RWPE1 (cell line): ENCODE results near the gene LRMDA.

Experiments
- CTCF ChIA-PET: fragments of 350-600 bp; sonication (Branson Sonifier 250); formaldehyde crosslinking; extraction: SDS; loops from one replicate; lab custom pipeline; 2021; lab: Yijun Ruan, JAX
- POLR2A ChIA-PET: fragments of 400-600 bp; formaldehyde crosslinking; extraction: SDS; loops from one replicate; lab custom pipeline; 2020; ENCODE audit warnings: antibody characterized with exemption; ENCODE audit not compliant: low non-redundant PET; lab: Yijun Ruan, JAX
- DNase-seq: peaks from one replicate; pipeline ENCODE4 v3.0.0; 2012; ENCODE audit warnings: low spot score
- H3K27ac ChIP-seq: fragments of 450-650 bp; 2 replicates; pipeline ENCODE4 v1.5.1; 2017
- CTCF ChIP-seq: fragments of 450-650 bp; conservative IDR thresholded peaks from 2 replicates; pipeline ENCODE4 v1.5.1; 2017; ENCODE audit warnings: low read depth, mild to moderate bottlenecking

Gene LRMDA

DNA sequence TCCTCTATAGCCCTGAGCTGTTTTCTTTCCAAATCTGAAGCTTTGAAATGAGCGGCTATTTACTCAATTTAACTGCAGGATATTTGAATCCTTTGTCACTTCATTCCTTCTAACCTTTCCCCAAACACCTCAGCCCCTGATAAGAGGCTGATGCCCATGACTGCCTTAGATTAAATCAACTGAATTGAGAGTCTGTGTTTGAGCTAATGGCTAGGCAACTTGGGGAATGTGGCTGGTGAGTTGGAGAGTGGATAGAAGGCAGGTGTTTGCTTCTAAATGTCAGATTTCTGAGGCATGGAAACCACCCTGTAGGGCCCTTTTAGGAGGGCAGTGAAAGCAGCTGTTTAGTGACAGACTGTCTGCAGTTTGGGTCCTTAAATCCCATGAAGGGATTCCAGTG, 759.9 kb downstream of the LRMDA start:
- DNase-seq = no peak
- ChIA-PET POLR2A (no interaction called here), CTCF (no interaction called here)

GRCh38 chr10:76192151-76192550, 760.7 kb downstream of the LRMDA start:
- H3K27ac ChIP-seq = no peak overlapping the region
- DNase-seq = no peak
- POLR2A ChIA-PET = no interaction called here
- CTCF ChIA-PET = no interaction called here
- no peak for TF ChIP-seq CTCF

More for the DNA sequence above, 759.9 kb downstream of the LRMDA start:
- TF ChIP-seq CTCF = no peak
- no peak overlapping the region for H3K27ac ChIP-seq

DNA sequence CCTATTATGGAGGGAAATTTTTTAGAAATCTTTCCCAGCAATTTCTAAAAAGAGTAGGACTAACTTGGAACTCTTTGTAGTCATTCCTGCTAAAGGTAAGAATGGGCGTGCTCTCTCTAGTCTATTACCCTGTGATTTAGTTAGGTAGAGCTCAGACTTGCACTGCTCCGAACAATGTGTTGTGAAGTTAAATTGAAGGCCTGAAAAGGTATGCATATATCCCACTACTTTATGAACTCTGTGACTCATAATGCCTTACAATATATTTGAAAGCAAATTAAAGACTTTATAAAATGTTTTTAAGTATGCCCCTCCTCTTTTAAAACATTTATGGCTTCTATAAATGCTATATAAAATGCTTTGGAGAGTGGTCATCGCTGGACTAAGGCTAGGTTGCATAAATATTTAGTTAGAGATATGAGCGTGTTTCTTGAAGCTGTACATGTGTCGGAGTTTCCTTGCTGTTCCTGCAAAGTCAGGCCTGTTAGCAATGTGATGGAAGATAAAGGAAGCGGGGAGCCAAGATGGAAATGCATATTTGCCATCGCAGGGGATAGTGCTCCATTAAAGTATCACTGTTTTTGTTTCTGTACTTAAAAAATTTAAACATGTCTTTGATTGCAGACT, 761.4 kb downstream of the LRMDA start:
- POLR2A ChIA-PET = no interaction called here
- CTCF ChIA-PET = no interaction called here
- H3K27ac ChIP-seq = no peak overlapping the region
- no peak for DNase-seq
- TF ChIP-seq CTCF = no peak

DNA sequence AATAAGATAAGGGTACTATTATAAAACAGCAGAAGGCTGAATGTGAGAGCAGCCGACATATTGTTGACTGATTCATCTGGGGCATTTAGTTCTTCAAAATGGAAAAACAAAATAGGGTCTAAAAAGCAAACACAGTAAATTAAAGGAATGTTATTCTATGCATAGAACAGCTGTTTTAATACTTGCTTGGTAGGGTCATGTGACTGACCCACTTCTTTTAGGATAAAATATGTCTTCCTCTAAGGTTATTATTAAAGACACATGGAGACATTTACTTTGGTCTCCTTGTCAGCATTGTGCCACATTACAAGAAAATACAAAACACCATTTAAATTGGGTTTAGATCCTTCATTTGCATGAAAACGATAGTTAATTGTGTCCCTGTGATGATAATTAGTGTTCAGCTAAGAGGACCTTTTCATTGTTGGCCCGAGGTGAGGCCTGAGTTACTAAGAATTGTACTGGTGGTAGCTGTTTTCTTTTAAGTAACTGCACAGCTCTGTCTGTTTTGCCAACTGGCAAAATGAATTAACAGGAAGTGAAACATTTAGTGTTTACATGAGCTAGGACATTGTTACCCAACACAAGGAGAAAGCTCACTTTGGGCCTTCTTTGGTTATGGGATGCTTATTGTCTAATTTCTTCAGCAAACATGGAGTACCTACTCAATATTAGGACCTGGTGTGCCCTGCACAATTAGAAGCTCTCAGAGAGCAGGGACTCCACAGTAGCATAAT, 764.4 kb downstream of the LRMDA start:
- no peak overlapping the region for H3K27ac ChIP-seq
- POLR2A ChIA-PET = no interaction called here
- CTCF ChIA-PET = interaction anchor here (1.0 kb wide), 1 partner anchor 86 kb away, joined by 3 read pairs; no protein-coding TSS in a partner anchor
- no peak for TF ChIP-seq CTCF
- no peak for DNase-seq

DNA sequence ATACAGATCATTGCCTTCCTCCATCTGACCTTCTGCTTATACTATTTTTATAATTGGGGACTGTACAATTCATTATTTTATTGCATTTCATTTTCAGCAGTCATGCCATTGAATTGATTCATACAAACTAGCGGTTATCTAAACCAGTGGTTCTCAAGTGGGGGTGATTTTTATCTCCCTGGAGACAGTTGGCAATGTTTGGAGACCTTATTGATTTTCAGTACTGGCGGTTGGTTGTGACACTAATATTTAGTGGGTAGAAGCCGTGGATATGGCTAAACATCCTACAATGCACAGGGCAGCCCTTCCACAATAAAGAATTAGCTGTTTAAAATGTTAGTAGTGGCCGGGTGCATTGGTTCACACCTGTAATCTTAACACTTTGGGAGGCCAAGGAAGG, 765.9 kb downstream of the LRMDA start:
- no peak for DNase-seq
- H3K27ac ChIP-seq = no peak overlapping the region
- CTCF ChIA-PET = interaction anchor here (0.7 kb wide), 1 partner anchor 389 kb away, joined by 4 read pairs; no protein-coding TSS in a partner anchor
- no peak for TF ChIP-seq CTCF
- POLR2A ChIA-PET = no interaction called here

- POLR2A ChIA-PET = no interaction called here
- no peak for TF ChIP-seq CTCF
- CTCF ChIA-PET = no interaction called here
- DNase-seq = no peak
- H3K27ac ChIP-seq = no peak overlapping the region
Measured at GRCh38 chr10:76198287-76199035, 767.0 kb downstream of the LRMDA start.
